Stimulated activated CD8-positive, alpha-beta memory T cell treated with anti-CD3 and anti-CD28 coated beads, Interleukin-12 subunit alpha, Interleukin-12 subunit beta, amount 100 ng/mL, for 1 hour (primary cell): ENCODE data around the gene TGM3.
"Not testable (repeated sequence)": the region's sequence is repeated elsewhere in the genome, so short reads cannot be mapped to it uniquely, and the experiment has no call there.

Experiments used
- DNase-seq: peaks from one replicate; pipeline ENCODE4 v3.0.0-alpha.2; 2020; ENCODE audit warnings: low read depth

TGM3 gene

GRCh38 chr20:2295886-2296515 is at the start of gene TGM3:
Gene TGM3, plus strand, starts transcription at chr20:2296001. Its CDS starts 63 bp downstream, at chr20:2296064.
- no peak for DNase-seq

- no peak for DNase-seq
Measured at GRCh38 chr20:2246069-2246491, 49.7 kb upstream of the TGM3 start.

- no peak for DNase-seq
Measured at GRCh38 chr20:2248837-2249236, 47.0 kb upstream of the TGM3 start.

GRCh38 chr20:2249935-2250334 is 45.9 kb upstream of the TGM3 start:
- no peak for DNase-seq

- no peak for DNase-seq
Measured at GRCh38 chr20:2252419-2252997, 43.3 kb upstream of the TGM3 start.

- no peak for DNase-seq
Measured at GRCh38 chr20:2253256-2253655, 42.5 kb upstream of the TGM3 start.

GRCh38 chr20:2254333-2254732 is 41.5 kb upstream of the TGM3 start:
- DNase-seq, result no peak

- no peak for DNase-seq
Measured at GRCh38 chr20:2255926-2256531, 39.8 kb upstream of the TGM3 start.

- no peak for DNase-seq
Measured at GRCh38 chr20:2259731-2260130, 36.1 kb upstream of the TGM3 start.

- no peak for DNase-seq
Measured at GRCh38 chr20:2260250-2260649, 35.6 kb upstream of the TGM3 start.

- DNase-seq, result no peak
Measured at GRCh38 chr20:2261046-2261485, 34.7 kb upstream of the TGM3 start.

GRCh38 chr20:2261629-2262028 is 34.2 kb upstream of the TGM3 start:
- DNase-seq, result no peak

- DNase-seq, result no peak
Measured at GRCh38 chr20:2264118-2264517, 31.7 kb upstream of the TGM3 start.

- DNase-seq, result not testable (repeated sequence)
Measured at GRCh38 chr20:2264621-2265374, 31.0 kb upstream of the TGM3 start.

GRCh38 chr20:2273634-2274302 is 22.0 kb upstream of the TGM3 start:
- no peak for DNase-seq

- no peak for DNase-seq
Measured at GRCh38 chr20:2276015-2276414, 19.8 kb upstream of the TGM3 start.

GRCh38 chr20:2279253-2279779 is 16.5 kb upstream of the TGM3 start:
- DNase-seq, result no peak

GRCh38 chr20:2280082-2280481 is 15.7 kb upstream of the TGM3 start:
- no peak for DNase-seq

GRCh38 chr20:2281563-2281962 is 14.2 kb upstream of the TGM3 start:
- DNase-seq, result no peak

- DNase-seq, result no peak
Measured at GRCh38 chr20:2282181-2282580, 13.6 kb upstream of the TGM3 start.

GRCh38 chr20:2283706-2284423 is 11.9 kb upstream of the TGM3 start:
- DNase-seq, result no peak
